Upper lobe of right lung (tissue), 1 donor: ENCODE measurements around the gene RPS27. TPM values are rescaled to one million over a fixed set of nuclear protein-coding genes. Genes with fewer than 3 reads are reported as not detected.
A peak's percentile ranks its signal among the peaks of the same experiment; 100 is the strongest.

Experiments used
- ATAC-seq: fragments of 200-7000 bp; cut with Tn5 transposase; one replicate; pipeline ENCODE4 v1.9.1; 2020; ENCODE audit warnings: mild to moderate bottlenecking, moderate library complexity
- DNase-seq: peaks from one replicate; pipeline ENCODE4 v3.0.0-alpha.2; 2020
- H3K27ac ChIP-seq: fragments of 200-600 bp; one replicate; pipeline ENCODE4 v1.8.0; 2022
- H3K27me3 ChIP-seq: fragments of 200-600 bp; one replicate; pipeline ENCODE4 v1.8.0; 2022; ENCODE audit warnings: mild to moderate bottlenecking
- H3K36me3 ChIP-seq: fragments of 200-600 bp; one replicate; pipeline ENCODE4 v1.8.0; 2022
- H3K4me1 ChIP-seq: fragments of 200-600 bp; one replicate; pipeline ENCODE4 v1.8.0; 2022
- H3K4me3 ChIP-seq: fragments of 200-600 bp; one replicate; pipeline ENCODE4 v1.8.0; 2022; ENCODE audit warnings: mild to moderate bottlenecking
- H3K9me3 ChIP-seq: fragments of 200-600 bp; one replicate; pipeline ENCODE4 v1.8.0; 2022
- CTCF ChIP-seq: fragments of 200-600 bp; IDR thresholded peaks from one replicate; pipeline ENCODE4 v1.8.0; 2022; ENCODE audit warnings: antibody characterized with exemption
- intact Hi-C: fragments of 100-400 bp; cut with DNase I; formaldehyde crosslinking; loops from one replicate; pipeline ENCODE4 v1.11.0; 2022
- total RNA-seq: library from RNA; stranded (reverse); fragmentation: NEBNext Ultra II Directional; extraction: Animal tissue kit (Norgen Biotek cat#: 25700); gene quantifications from one replicate; pipeline ENCODE4 v1.2.1, GENCODE V29; 2021
- donor health status: DM: no; HTN: yes; CAD: no; lungs with severe emphysema.

Gene RPS27
- total RNA-seq, 1 donor from 2014 or later: 1,693 TPM

GRCh38 chr1:153985941-153986761 is 4.4 kb upstream of the RPS27 start, which contains the start of gene RAB13:
Gene RAB13, minus strand, starts transcription at chr1:153986339. Its CDS starts 103 bp downstream, at chr1:153986236.
- no peak for TF ChIP-seq CTCF
- H3K4me3 ChIP-seq: peak within 1 kb of the TSS; percentile 74
- H3K4me1 ChIP-seq: peaks cover 14% of the 10 kb centered on the region
- DNase-seq (peak; percentile 93), ATAC-seq (peak; percentile 90)
- peaks cover 14% of the 10 kb centered on the region for H3K36me3 ChIP-seq
- H3K27ac ChIP-seq: peak within 1 kb of the TSS; percentile 76
- intact Hi-C loops: loop anchor here (5.0 kb wide), 1 partner anchor 189 kb away; no protein-coding TSS in a partner anchor
- no peaks in the 10 kb centered on the region for H3K27me3 ChIP-seq
- no peaks in the 10 kb centered on the region for H3K9me3 ChIP-seq

GRCh38 chr1:153987621-153988020 is 2.9 kb upstream of the RPS27 start:
- Histone ChIP-seq H3K27ac (peak overlapping the region; percentile 76), H3K4me1 (peaks cover 28% of the 10 kb centered on the region), H3K27me3 (no peaks in the 10 kb centered on the region), H3K36me3 (peaks cover 22% of the 10 kb centered on the region), H3K4me3 (no peak overlapping the region), H3K9me3 (no peaks in the 10 kb centered on the region)
- intact Hi-C loops: loop anchor here (5.0 kb wide), 1 partner anchor 190 kb away; no protein-coding TSS in a partner anchor
- no peak for ATAC-seq
- no peak for TF ChIP-seq CTCF
- DNase-seq: no peak

GRCh38 chr1:153991151-153991630 is 629 bp downstream of the RPS27 start:
- no peak for ATAC-seq
- intact Hi-C loops: no loop called here
- TF ChIP-seq CTCF: no peak
- no peaks in the 10 kb centered on the region for H3K27me3 ChIP-seq
- H3K4me1 ChIP-seq: peaks cover 28% of the 10 kb centered on the region
- DNase-seq: no peak
- peak overlapping the region; percentile 80 for H3K4me3 ChIP-seq
- H3K36me3 ChIP-seq: peaks cover 39% of the 10 kb centered on the region
- H3K27ac ChIP-seq: peak overlapping the region; percentile 97
- H3K9me3 ChIP-seq: no peaks in the 10 kb centered on the region

- intact Hi-C loops: no loop called here
- H3K36me3 ChIP-seq: peaks cover 39% of the 10 kb centered on the region
- no peak for ATAC-seq
- peak overlapping the region; percentile 80 for H3K4me3 ChIP-seq
- peak overlapping the region; percentile 97 for H3K27ac ChIP-seq
- peaks cover 28% of the 10 kb centered on the region for H3K4me1 ChIP-seq
- H3K9me3 ChIP-seq: no peaks in the 10 kb centered on the region
- no peak for TF ChIP-seq CTCF
- H3K27me3 ChIP-seq: no peaks in the 10 kb centered on the region
- DNase-seq: no peak
Observed at GRCh38 chr1:153991806-153992205, 1.2 kb downstream of the RPS27 start.

- peaks cover 20% of the 10 kb centered on the region for H3K4me1 ChIP-seq
- no peak overlapping the region for H3K4me3 ChIP-seq
- H3K36me3 ChIP-seq: peaks cover 39% of the 10 kb centered on the region
- no peak overlapping the region for H3K27ac ChIP-seq
- DNase-seq (no peak), ATAC-seq (no peak)
- intact Hi-C loops: no loop called here
- no peaks in the 10 kb centered on the region for H3K27me3 ChIP-seq
- TF ChIP-seq CTCF: no peak
- no peaks in the 10 kb centered on the region for H3K9me3 ChIP-seq
Observed at GRCh38 chr1:153995202-153995601, 4.6 kb downstream of the RPS27 start.
